GM18909 (cell line): ENCODE results near the gene EVI5.
A peak's percentile ranks its signal among the peaks of the same experiment; 100 is the strongest.

Experiments used
- ATAC-seq: cut with Tn5 transposase; IDR thresholded peaks from one replicate; pipeline ENCODE4 v1.9.1; 2021; ENCODE audit warnings: mild to moderate bottlenecking; ENCODE audit not compliant: unreplicated experiment, poor library complexity

Gene EVI5

GRCh38 chr1:92473781-92474495 is 311.0 kb downstream of the EVI5 start:
- ATAC-seq, result peak; percentile 47

GRCh38 chr1:92470216-92470615 is 314.7 kb downstream of the EVI5 start:
- ATAC-seq, result no peak

GRCh38 chr1:92466683-92467352 is 318.1 kb downstream of the EVI5 start:
- no peak for ATAC-seq

DNA sequence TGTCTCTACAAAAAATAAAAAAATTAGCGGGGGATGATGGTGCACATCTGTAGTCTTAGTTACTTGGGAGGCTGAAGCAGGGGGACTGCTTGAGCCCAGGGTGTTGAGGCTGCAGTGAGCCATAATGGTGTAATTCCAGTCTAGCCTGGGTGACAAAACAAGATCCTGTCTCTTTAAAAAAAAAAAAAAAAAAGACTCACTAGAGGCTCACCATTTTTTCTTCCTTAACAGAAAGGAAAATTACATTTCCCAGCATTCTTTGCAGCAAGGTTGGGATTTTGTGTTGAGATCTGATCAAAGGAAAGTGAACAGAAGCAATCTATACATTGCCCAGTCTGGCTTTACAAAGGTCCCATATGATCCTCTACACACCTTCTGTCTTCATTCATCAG is 319.7 kb downstream of the EVI5 start:
- ATAC-seq, result no peak

DNA sequence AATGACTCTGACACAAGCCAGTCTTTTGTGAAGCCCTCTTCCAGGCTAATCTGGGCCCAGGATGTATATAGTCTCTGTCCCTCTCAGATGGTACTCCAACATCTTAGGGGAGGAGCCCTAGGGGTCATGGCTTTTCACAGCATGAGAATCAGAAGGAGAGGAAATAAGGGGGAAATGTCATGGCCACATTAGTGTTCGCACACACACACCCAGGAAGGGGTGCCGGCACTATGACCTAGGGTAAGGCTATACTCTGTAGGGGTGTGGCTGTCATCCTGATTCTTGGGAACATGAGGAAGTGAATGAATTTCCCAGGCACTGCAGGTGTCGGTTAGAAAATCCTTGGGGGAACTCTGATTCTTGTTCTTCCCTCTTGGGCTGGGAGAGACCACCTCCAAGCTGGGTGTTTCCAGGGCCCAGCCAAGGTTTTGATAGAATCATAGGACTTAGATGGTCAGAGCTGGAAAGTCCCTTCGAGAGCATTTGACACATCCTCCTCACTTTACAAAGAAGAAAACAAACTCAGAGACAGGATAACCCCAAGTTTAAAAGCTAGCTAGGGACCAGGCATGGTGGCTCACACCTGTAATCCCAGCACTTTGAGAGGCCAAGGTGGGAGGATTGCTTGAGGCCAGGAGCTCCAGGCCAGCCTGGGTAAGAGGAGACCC is 320.2 kb downstream of the EVI5 start:
- ATAC-seq, result no peak

- peak; percentile 75 for ATAC-seq
Observed at GRCh38 chr1:92461364-92462097, 323.4 kb downstream of the EVI5 start.

- no peak for ATAC-seq
Observed at GRCh38 chr1:92459871-92460320, 325.0 kb downstream of the EVI5 start.
